Liver (tissue), 9 donors: ENCODE results near the gene DUSP16. TPM values are rescaled to one million over a fixed set of nuclear protein-coding genes. Genes with fewer than 3 reads are reported as not detected.

Experiments
- DNase-seq: peaks from one replicate; pipeline ENCODE4 v3.0.0-alpha.2; 2017; ENCODE audit warnings: low spot score
- H3K27ac ChIP-seq, 2 donors: one replicate each; pipeline ENCODE4 v1.7.0; 2013; ENCODE audit warnings: inconsistent platforms in 2 of 2, low read length in 2 of 2, control low read depth in 1 of 2, low read depth in 1 of 2, mild to moderate bottlenecking in 1 of 2
- H3K27me3 ChIP-seq, 4 donors: one replicate each; pipeline versions ENCODE4 v1.6.1 to v1.7.0; 2013; ENCODE audit warnings: low read length in 3 of 4, inconsistent platforms in 1 of 4, mild to moderate bottlenecking in 1 of 4, moderate library complexity in 1 of 4; ENCODE audit not compliant: control insufficient read depth in 4 of 4, insufficient read depth in 4 of 4
- H3K36me3 ChIP-seq, 4 donors: one replicate each; pipeline versions ENCODE4 v1.6.1 to v1.7.0; 2013; ENCODE audit warnings: low read length in 3 of 4, mild to moderate bottlenecking in 3 of 4, low read depth in 1 of 4, moderate library complexity in 1 of 4; ENCODE audit not compliant: control insufficient read depth in 4 of 4, insufficient read depth in 3 of 4
- H3K4me1 ChIP-seq, 4 donors: one replicate each; pipeline versions ENCODE4 v1.6.1 to v1.7.0; 2013; ENCODE audit warnings: low read length in 3 of 4, mild to moderate bottlenecking in 3 of 4, moderate library complexity in 1 of 4; ENCODE audit not compliant: control insufficient read depth in 4 of 4, insufficient read depth in 4 of 4
- H3K4me3 ChIP-seq, 3 donors: one replicate each; pipeline versions ENCODE4 v1.6.1 to v1.7.0; 2013; ENCODE audit warnings: low read length in 3 of 3, control low read depth in 1 of 3, low read depth in 1 of 3, mild to moderate bottlenecking in 1 of 3
- H3K9ac ChIP-seq, 2 donors: one replicate each; pipeline ENCODE4 v1.7.0; 2013; ENCODE audit warnings: low read length in 2 of 2, mild to moderate bottlenecking in 2 of 2, moderate library complexity in 2 of 2, control low read depth in 1 of 2, low read depth in 1 of 2
- H3K9me3 ChIP-seq, 4 donors: one replicate each; pipeline versions ENCODE4 v1.6.1 to v1.7.0; 2013; ENCODE audit warnings: low read length in 3 of 4; ENCODE audit not compliant: control insufficient read depth in 4 of 4
- EGR1 ChIP-seq, 2 donors: IDR thresholded peaks; 2 replicates each; pipeline ENCODE4 v1.6.1; 2016 to 2018; ENCODE audit warnings: antibody characterized with exemption in 2 of 2, low read depth in 2 of 2
- FOXA2 ChIP-seq: IDR thresholded peaks from 2 replicates; pipeline ENCODE4 v1.6.1; 2016; ENCODE audit warnings: antibody characterized with exemption
- GABPA ChIP-seq, 2 donors: IDR thresholded peaks in 1 of 2; conservative IDR thresholded peaks in 1 of 2; 2 replicates each; pipeline ENCODE4 v1.6.1; 2016; ENCODE audit warnings: antibody characterized with exemption in 2 of 2, mild to moderate bottlenecking in 1 of 2, moderate library complexity in 1 of 2
- HNF4A ChIP-seq, 2 donors: conservative IDR thresholded peaks; 2 replicates each; pipeline ENCODE4 v1.6.1; 2016; ENCODE audit warnings: antibody characterized with exemption in 2 of 2, mild to moderate bottlenecking in 2 of 2
- HNF4G ChIP-seq: IDR thresholded peaks from 2 replicates; pipeline ENCODE4 v1.6.1; 2016; ENCODE audit warnings: antibody characterized with exemption
- JUND ChIP-seq, 2 donors: IDR thresholded peaks; 2 replicates each; pipeline ENCODE4 v1.6.1; 2016; ENCODE audit warnings: antibody characterized with exemption in 2 of 2
- NR2F2 ChIP-seq: IDR thresholded peaks from 2 replicates; pipeline ENCODE4 v1.6.1; 2016; ENCODE audit warnings: antibody characterized with exemption
- RAD21 ChIP-seq, 2 donors: IDR thresholded peaks; 2 replicates each; pipeline ENCODE4 v1.6.1; 2016; ENCODE audit warnings: antibody characterized with exemption in 2 of 2, mild to moderate bottlenecking in 2 of 2
- RXRA ChIP-seq, 2 donors: IDR thresholded peaks; 2 replicates each; pipeline ENCODE4 v1.6.1; 2017 to 2018; ENCODE audit warnings: antibody characterized with exemption in 2 of 2, mild to moderate bottlenecking in 1 of 2
- SP1 ChIP-seq: IDR thresholded peaks from 2 replicates; pipeline ENCODE4 v1.6.1; 2018; ENCODE audit warnings: antibody characterized with exemption, mild to moderate bottlenecking
- TAF1 ChIP-seq: conservative IDR thresholded peaks from 2 replicates; pipeline ENCODE4 v1.6.1; 2016; ENCODE audit warnings: antibody characterized with exemption, mild to moderate bottlenecking
- YY1 ChIP-seq: IDR thresholded peaks from 2 replicates; pipeline ENCODE4 v1.6.1; 2016; ENCODE audit warnings: antibody characterized with exemption, mild to moderate bottlenecking
- WGBS: extraction: QIAGEN DNeasy Blood & Tissue Kit; methylation state at CpG from one replicate; pipeline ENCODE4 v1.1.7; 2013; 5-methylcytosine and 5-hydroxymethylcytosine counted together
- polyA plus RNA-seq, 2 donors: library from polyadenylated mRNA; stranded (reverse) in 1 of 2; unstranded in 1 of 2; fragments of 200-250 nt in 1 of 2; fragments of >200 nt in 1 of 2; fragmentation: Nextera tagmentation in 1 of 2; extraction: Ambion mirVana in 1 of 2; gene quantifications; one replicate each; pipeline versions ENCODE4 v1.2.1 to v1.2.3, GENCODE V29; 2013 to 2015
- total RNA-seq, 2 donors: library from RNA; depleted of rRNA; stranded (reverse); fragments of >200 nt; gene quantifications; one replicate each; pipeline ENCODE4 v1.2.3, GENCODE V29; 2014
- TF ChIP-seq, protein P1 (sequence below): IDR thresholded peaks from 2 replicates; pipeline ENCODE4 v1.6.1; 2016; ENCODE audit warnings: antibody characterized with exemption
- TF ChIP-seq, protein P2 (sequence below): IDR thresholded peaks from 2 replicates; pipeline ENCODE4 v1.6.1; 2016; ENCODE audit warnings: antibody characterized with exemption
- TF ChIP-seq, protein P3 (sequence below): IDR thresholded peaks from 2 replicates; pipeline ENCODE4 v1.6.1; 2016; ENCODE audit warnings: antibody characterized with exemption
- TF ChIP-seq, protein P4 (sequence below): IDR thresholded peaks from 2 replicates; pipeline ENCODE4 v1.6.1; 2016; ENCODE audit warnings: antibody characterized with exemption, mild to moderate bottlenecking
- donor health status: healthy.
- donor health status: healthy.
- donor health status: healthy.
- donor health status: healthy.
- donor health status: healthy.

DUSP16 gene
- total and polyA plus RNA-seq, 4 donors = 7.8 to 56.4 (median 19.1) TPM

DNA sequence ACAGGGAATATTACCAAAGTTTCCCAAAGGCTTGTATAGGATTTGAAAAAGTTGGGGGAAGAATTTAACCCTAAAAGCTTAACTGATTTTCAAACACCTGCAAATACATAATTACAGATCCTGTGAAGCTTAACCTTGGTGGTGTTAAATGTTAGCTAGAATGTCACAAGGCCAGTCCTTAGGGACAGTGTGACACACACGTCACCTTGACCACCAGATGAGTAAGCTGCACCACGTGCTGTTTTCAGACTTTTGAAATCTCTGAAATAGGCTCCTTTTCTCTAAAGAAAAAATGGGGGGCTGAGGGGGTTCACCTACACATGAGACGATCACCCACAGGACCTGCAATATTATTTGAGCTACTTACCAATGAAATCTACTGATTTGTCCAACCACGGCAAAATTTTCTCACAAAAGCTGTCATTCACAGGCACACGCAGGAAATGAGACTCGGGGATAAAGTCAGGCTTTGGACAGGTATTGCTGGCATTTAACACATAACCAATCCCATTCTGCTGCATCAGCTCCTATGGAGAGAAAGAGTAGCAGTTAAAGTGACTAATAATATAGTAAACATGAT, 75.9 kb downstream of the DUSP16 start (continued):
- TF ChIP-seq, protein P1, sequence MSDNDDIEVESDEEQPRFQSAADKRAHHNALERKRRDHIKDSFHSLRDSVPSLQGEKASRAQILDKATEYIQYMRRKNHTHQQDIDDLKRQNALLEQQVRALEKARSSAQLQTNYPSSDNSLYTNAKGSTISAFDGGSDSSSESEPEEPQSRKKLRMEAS = no peak
- TF ChIP-seq, protein P2, sequence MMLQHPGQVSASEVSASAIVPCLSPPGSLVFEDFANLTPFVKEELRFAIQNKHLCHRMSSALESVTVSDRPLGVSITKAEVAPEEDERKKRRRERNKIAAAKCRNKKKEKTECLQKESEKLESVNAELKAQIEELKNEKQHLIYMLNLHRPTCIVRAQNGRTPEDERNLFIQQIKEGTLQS = peak; percentile 39
- TF ChIP-seq, protein P3, sequence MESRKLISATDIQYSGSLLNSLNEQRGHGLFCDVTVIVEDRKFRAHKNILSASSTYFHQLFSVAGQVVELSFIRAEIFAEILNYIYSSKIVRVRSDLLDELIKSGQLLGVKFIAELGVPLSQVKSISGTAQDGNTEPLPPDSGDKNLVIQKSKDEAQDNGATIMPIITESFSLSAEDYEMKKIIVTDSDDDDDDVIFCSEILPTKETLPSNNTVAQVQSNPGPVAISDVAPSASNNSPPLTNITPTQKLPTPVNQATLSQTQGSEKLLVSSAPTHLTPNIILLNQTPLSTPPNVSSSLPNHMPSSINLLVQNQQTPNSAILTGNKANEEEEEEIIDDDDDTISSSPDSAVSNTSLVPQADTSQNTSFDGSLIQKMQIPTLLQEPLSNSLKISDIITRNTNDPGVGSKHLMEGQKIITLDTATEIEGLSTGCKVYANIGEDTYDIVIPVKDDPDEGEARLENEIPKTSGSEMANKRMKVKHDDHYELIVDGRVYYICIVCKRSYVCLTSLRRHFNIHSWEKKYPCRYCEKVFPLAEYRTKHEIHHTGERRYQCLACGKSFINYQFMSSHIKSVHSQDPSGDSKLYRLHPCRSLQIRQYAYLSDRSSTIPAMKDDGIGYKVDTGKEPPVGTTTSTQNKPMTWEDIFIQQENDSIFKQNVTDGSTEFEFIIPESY = peak; percentile 62
- no peak for TF ChIP-seq GABPA (IDR thresholded peaks at IDR 0.05 in 1 of 2, conservative IDR thresholded peaks at IDR 0.05 in 1 of 2)

DNA sequence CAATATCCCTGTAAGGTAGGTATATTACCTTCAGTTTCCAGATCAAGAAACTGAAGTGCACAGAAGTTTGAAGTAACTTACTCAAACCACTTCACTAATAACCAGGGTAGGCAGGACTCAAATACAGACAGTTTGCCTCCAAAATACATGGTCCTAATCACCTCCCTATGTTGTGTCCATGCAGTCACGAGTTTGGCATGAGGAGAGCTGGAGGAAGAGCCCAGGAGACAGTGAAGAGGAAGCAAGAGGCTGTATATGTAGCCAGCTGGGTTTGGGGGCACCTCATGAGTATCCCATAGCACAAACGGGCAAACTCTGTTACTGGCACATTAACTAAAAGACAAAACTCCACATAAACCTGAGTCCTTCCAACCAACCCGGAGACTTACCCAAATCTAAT, 79.2 kb downstream of the DUSP16 start:
- DNase-seq = no peak
- Histone ChIP-seq H3K9me3 (no peaks in the 10 kb centered on the region), H3K4me1 (peaks cover 0 to 14% (median 5%) of the 10 kb centered on the region in 4 donors), H3K4me3 (no peak overlapping the region), H3K27me3 (no peaks in the 10 kb centered on the region), H3K9ac (no peak overlapping the region), H3K27ac (peak overlapping the region in 1 of 2 donors; percentile 53), H3K36me3 (peaks cover 3 to 40% (median 26%) of the 10 kb centered on the region in 4 donors)
- no peak for TF ChIP-seq HNF4G
- TF ChIP-seq, protein P3 = no peak
- TF ChIP-seq, protein P4, sequence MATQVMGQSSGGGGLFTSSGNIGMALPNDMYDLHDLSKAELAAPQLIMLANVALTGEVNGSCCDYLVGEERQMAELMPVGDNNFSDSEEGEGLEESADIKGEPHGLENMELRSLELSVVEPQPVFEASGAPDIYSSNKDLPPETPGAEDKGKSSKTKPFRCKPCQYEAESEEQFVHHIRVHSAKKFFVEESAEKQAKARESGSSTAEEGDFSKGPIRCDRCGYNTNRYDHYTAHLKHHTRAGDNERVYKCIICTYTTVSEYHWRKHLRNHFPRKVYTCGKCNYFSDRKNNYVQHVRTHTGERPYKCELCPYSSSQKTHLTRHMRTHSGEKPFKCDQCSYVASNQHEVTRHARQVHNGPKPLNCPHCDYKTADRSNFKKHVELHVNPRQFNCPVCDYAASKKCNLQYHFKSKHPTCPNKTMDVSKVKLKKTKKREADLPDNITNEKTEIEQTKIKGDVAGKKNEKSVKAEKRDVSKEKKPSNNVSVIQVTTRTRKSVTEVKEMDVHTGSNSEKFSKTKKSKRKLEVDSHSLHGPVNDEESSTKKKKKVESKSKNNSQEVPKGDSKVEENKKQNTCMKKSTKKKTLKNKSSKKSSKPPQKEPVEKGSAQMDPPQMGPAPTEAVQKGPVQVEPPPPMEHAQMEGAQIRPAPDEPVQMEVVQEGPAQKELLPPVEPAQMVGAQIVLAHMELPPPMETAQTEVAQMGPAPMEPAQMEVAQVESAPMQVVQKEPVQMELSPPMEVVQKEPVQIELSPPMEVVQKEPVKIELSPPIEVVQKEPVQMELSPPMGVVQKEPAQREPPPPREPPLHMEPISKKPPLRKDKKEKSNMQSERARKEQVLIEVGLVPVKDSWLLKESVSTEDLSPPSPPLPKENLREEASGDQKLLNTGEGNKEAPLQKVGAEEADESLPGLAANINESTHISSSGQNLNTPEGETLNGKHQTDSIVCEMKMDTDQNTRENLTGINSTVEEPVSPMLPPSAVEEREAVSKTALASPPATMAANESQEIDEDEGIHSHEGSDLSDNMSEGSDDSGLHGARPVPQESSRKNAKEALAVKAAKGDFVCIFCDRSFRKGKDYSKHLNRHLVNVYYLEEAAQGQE = no peak
- no peak for TF ChIP-seq RAD21 (IDR thresholded peaks at IDR 0.05)
- TF ChIP-seq HNF4A (conservative IDR thresholded peaks at IDR 0.05) = no peak
- TF ChIP-seq FOXA2 = no peak
- TF ChIP-seq, protein P2 = no peak
- TF ChIP-seq JUND (IDR thresholded peaks at IDR 0.05) = no peak
- no peak for TF ChIP-seq EGR1 (IDR thresholded peaks at IDR 0.05; ENCODE audit: low read depth in 2 of 2)
- no peak for TF ChIP-seq TAF1
- TF ChIP-seq YY1 = no peak
- no peak for TF ChIP-seq SP1
- no peak for TF ChIP-seq NR2F2
- TF ChIP-seq RXRA (IDR thresholded peaks at IDR 0.05) = no peak
- 92% methylated on average over 3 of the region's 3 CpGs for WGBS
